NT2/D1 (cell line): Measurements from ENCODE around the gene SGPP2.

Source experiments
- DNase-seq: peaks from one replicate; pipeline ENCODE4 v3.0.0-alpha.2; 2011; ENCODE audit warnings: low read depth, low spot score
- H3K27me3 ChIP-seq: 2 replicates; pipeline ENCODE4 v1.6.0; 2011; ENCODE audit warnings: mild to moderate bottlenecking; ENCODE audit not compliant: insufficient read length, insufficient read depth
- H3K36me3 ChIP-seq: 2 replicates; pipeline ENCODE4 v1.6.1; 2011; ENCODE audit warnings: mild to moderate bottlenecking, low read length, mixed read lengths; ENCODE audit not compliant: insufficient read depth, insufficient read length
- H3K4me1 ChIP-seq: 2 replicates; pipeline ENCODE4 v1.5.1; 2011; ENCODE audit not compliant: insufficient read depth, insufficient read length
- H3K4me3 ChIP-seq: 2 replicates; pipeline ENCODE4 v1.5.1; 2011; ENCODE audit warnings: low read depth; ENCODE audit not compliant: insufficient read length
- H3K9ac ChIP-seq: 2 replicates; pipeline ENCODE4 v1.6.0; 2011; ENCODE audit warnings: low read depth; ENCODE audit not compliant: insufficient read length
- H3K9me3 ChIP-seq: 2 replicates; pipeline ENCODE4 v1.5.1; 2011; ENCODE audit warnings: mild to moderate bottlenecking, low read length; ENCODE audit not compliant: insufficient read depth
- SUZ12 ChIP-seq: IDR thresholded peaks from 2 replicates; pipeline ENCODE4 v1.6.1; 2011; ENCODE audit not compliant: insufficient read length, insufficient read depth; ENCODE audit errors: extremely low read depth
- YY1 ChIP-seq: IDR thresholded peaks from 2 replicates; pipeline ENCODE4 v1.6.1; 2011; ENCODE audit not compliant: insufficient read length, insufficient read depth
- ZNF274 ChIP-seq: IDR thresholded peaks from 2 replicates; pipeline ENCODE4 v1.6.1; 2011; ENCODE audit warnings: mild to moderate bottlenecking, low read depth, low read length

The SGPP2 gene

DNA sequence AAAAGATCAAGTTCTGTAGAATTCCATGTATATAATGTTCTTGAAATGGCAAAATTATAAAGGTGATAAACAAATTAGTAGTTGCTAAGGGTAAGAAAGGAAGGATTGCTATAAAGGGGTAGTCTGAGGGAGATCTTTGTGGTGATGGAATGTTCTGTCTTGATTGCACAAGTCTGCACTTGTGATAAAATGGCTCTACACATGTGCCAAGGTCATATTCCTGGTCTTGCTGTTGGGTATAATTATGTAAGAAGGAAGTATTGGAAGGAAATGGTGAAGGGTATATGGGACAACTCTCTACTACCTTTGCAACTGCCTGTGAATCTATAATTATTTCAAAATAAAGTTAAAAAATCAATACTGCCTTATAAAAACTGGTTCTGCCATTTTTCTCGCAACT is 15.3 kb downstream of the SGPP2 start:
- H3K36me3 ChIP-seq = no peaks in the 10 kb centered on the region

DNA sequence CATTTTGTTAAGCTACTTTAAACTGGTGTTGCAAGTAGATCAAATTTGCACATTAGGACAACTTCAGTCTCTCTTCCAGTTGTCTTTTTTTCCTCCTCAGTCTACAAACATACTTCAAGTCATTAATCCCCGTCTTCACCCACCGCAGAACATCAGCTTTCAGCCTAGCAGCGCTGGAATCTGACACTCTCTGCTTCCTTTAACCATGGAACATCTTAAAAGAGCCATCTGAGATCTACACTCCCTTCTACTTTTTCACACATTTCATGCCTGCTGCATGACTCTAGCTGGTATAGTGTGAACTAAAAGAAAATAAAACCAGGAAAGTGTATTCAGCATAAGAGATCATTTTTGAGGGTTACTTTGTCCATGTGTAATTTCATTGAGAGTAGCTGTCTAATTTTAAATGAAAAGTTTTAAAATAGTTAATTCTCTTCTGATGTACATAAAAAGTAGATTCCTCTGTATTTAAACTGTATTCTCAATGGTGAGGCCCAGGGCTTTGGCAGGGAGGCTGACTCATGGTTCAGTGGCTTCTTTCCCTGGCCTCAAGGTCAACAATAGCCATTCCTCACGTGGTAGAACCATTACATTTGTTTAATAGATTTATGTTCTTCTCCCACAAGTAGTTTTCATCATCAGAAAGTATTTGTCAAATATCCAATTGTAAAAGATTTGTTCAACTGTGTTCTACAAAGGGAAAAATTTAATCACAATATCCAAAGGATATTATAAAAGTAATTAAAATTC is 16.5 kb downstream of the SGPP2 start:
- DNase-seq = no peak
- Histone ChIP-seq H3K9me3 (no peaks in the 10 kb centered on the region; the same call in 1 of the 2 replicates), H3K4me3 (no peak overlapping the region), H3K4me1 (no peaks in the 10 kb centered on the region), H3K9ac (no peak overlapping the region), H3K27me3 (no peaks in the 10 kb centered on the region), H3K36me3 (no peaks in the 10 kb centered on the region)
- TF ChIP-seq ZNF274 (no peak), SUZ12 (no peak), YY1 (no peak)

More for the DNA sequence above, 15.3 kb downstream of the SGPP2 start:
- Histone ChIP-seq H3K4me3 (no peak overlapping the region), H3K9me3 (no peaks in the 10 kb centered on the region; the same call in 1 of the 2 replicates), H3K4me1 (no peaks in the 10 kb centered on the region), H3K9ac (no peak overlapping the region), H3K27me3 (no peaks in the 10 kb centered on the region)
- no peak for DNase-seq
- TF ChIP-seq YY1 (no peak), SUZ12 (no peak), ZNF274 (no peak)

DNA sequence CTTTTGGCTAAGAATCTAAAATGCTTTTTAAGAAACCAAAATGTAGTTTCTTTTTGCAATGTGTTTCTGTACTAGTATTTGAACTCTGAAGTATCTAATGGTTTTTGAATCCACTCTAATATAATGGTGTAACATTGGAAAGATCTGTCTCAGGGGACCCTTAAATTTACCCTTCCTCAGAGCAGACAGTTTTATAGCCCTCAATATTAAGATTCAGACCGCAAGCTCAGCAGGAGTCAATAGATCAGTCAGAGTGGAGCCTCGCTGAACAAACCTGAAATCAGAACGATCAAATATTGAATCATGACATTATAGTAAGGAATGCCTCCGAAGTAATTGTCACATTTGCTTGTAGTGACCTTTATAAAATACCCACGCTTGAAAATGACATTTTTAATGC is 18.3 kb downstream of the SGPP2 start:
- no peaks in the 10 kb centered on the region for H3K27me3 ChIP-seq
- H3K9ac ChIP-seq = no peak overlapping the region
- TF ChIP-seq SUZ12 (no peak), YY1 (no peak), ZNF274 (no peak)
- H3K9me3 ChIP-seq = no peaks in the 10 kb centered on the region; the same call in 1 of the 2 replicates
- no peak for DNase-seq
- no peak overlapping the region for H3K4me3 ChIP-seq
- H3K36me3 ChIP-seq = no peaks in the 10 kb centered on the region
- H3K4me1 ChIP-seq = no peaks in the 10 kb centered on the region

DNA sequence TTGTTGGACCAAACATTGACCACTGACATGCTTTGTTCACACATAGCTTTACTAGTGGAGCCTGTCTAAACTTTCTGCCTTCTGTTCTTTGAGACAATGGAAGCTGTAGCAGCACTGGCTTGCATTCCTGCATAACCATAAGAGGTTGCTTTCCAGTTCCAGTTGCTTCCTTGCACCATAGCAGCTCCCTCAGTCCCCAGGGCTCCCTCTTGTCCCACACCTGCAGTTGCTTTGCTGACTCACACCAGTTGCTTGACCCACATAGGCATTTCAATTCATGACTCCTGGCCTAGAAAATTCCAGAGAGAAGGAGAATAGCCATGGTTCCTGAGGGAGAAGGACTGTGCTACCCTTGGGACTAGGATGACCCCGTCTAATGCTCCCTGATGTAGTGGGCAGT is 20.9 kb downstream of the SGPP2 start:
- Histone ChIP-seq H3K9ac (no peak overlapping the region), H3K4me3 (no peak overlapping the region), H3K9me3 (no peaks in the 10 kb centered on the region; the same call in 1 of the 2 replicates), H3K4me1 (no peaks in the 10 kb centered on the region), H3K27me3 (no peaks in the 10 kb centered on the region), H3K36me3 (no peaks in the 10 kb centered on the region)
- DNase-seq = peak; percentile 15
- TF ChIP-seq ZNF274 = no peak
- TF ChIP-seq SUZ12 = no peak
- TF ChIP-seq YY1 = no peak

DNA sequence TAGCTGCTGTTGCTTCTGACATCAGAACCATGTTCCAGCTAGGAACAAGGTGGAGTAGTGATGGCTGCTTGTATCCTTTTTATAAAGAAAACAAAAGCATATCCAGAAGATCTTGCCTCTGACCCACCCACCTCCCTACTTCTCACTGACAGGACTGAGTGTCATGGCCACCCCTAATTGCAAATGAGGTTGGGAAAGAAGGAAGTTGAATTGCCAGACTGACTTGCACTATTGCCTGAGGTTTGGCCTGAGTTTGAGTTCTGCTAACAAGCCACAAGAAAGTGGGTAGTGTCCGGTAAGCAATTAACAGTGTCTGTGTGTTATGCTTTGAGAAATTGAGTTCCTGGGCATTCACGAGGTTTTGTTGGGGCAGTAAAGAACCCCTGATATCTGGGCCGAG is 22.8 kb downstream of the SGPP2 start:
- H3K9ac ChIP-seq = no peak overlapping the region

DNA sequence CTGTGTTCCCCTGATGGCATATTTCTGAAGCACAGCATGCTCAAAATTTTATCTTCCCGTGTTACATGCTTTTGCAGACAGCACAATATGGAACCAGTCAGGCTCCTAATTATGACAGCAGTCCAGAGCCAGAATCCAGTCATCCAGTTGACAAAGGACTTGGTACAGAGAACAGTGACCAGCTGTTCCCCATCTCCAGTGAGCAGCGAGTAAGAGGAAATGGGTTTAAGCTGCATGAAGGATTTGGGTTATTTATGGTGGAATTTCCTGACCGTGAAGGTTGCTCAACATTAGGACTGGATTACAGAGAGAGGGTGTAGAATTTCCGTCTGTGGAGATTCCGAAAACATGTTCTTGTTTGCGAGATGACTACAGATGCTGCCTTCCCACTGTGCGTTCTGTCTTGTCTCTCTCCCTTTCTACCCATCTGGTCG is 24.4 kb downstream of the SGPP2 start:
- Histone ChIP-seq H3K9me3 (no peaks in the 10 kb centered on the region), H3K4me3 (no peak overlapping the region), H3K27me3 (no peaks in the 10 kb centered on the region), H3K36me3 (no peaks in the 10 kb centered on the region), H3K9ac (no peak overlapping the region), H3K4me1 (no peaks in the 10 kb centered on the region)
- no peak for DNase-seq
- TF ChIP-seq SUZ12 = no peak
- TF ChIP-seq ZNF274 = no peak
- no peak for TF ChIP-seq YY1

More for the DNA sequence above, 22.8 kb downstream of the SGPP2 start:
- H3K27me3 ChIP-seq = no peaks in the 10 kb centered on the region
- TF ChIP-seq SUZ12 (no peak), YY1 (no peak), ZNF274 (no peak)
- no peaks in the 10 kb centered on the region; the same call in 1 of the 2 replicates for H3K9me3 ChIP-seq
- no peaks in the 10 kb centered on the region for H3K36me3 ChIP-seq
- H3K4me1 ChIP-seq = no peaks in the 10 kb centered on the region
- no peak for DNase-seq
- no peak overlapping the region for H3K4me3 ChIP-seq

DNA sequence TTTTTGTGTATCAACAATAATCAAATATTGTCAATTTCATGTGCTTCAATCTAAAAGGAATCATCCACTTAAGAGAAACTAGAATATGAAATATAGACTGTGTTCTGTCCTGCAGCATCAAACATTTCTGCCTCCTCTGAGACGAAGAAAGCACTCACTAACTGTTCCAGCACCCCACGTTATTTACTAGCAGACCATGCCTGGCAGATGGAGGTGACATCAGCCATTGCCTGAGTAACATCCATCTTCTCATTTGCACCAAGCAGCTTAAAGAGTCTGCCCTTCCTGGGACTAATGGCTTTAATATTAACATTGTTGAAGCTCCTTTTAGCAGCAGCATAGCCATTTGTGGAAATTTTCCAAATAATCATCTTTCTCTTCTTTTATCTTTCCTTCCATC is 25.7 kb downstream of the SGPP2 start:
- TF ChIP-seq SUZ12 (no peak), YY1 (no peak), ZNF274 (no peak)
- no peaks in the 10 kb centered on the region for H3K27me3 ChIP-seq
- DNase-seq = no peak

More for the DNA sequence above, 25.7 kb downstream of the SGPP2 start:
- Histone ChIP-seq H3K4me3 (no peak overlapping the region), H3K36me3 (no peaks in the 10 kb centered on the region), H3K4me1 (no peaks in the 10 kb centered on the region), H3K9ac (no peak overlapping the region), H3K9me3 (no peaks in the 10 kb centered on the region)
